H1 (cell line): Measurements from ENCODE around the gene BLVRA. TPM values are rescaled to one million over a fixed set of nuclear protein-coding genes. Genes with fewer than 3 reads are reported as not detected.

Experiments
- CTCF ChIA-PET: fragments of 300-600 bp; sonication (Branson Sonifier 250); formaldehyde crosslinking; loops from one replicate; lab custom pipeline; 2021; ENCODE audit not compliant: partially characterized antibody; lab: Charles Lee
- POLR2A ChIA-PET: fragments of 300-600 bp; sonication (Branson Sonifier 250); formaldehyde crosslinking; loops from one replicate; lab custom pipeline; 2021; ENCODE audit warnings: inconsistent platforms; ENCODE audit not compliant: partially characterized antibody; lab: Charles Lee
- DNase-seq, 2 experiments: peaks; one replicate each; pipeline versions ENCODE4 v3.0.0 to v3.0.0-alpha.2; 2010 to 2022; ENCODE audit warnings: low spot score in 2 of 2, low read depth in 1 of 2, mixed read lengths in 1 of 2
- FAIRE-seq: peaks from 2 replicates; lab custom pipeline; 2011; peaks lifted over from hg19 to GRCh38; lab: Jason Lieb, UNC
- H2AFZ ChIP-seq: 2 replicates; pipeline ENCODE4 v1.8.1; 2012; ENCODE audit warnings: low read length, inconsistent platforms
- H2AK5ac ChIP-seq: 2 replicates; pipeline ENCODE4 v1.6.1; 2013; ENCODE audit warnings: low read depth, low read length
- H2BK120ac ChIP-seq: replicated peaks from 2 replicates; pipeline ENCODE3; 2013; ENCODE audit warnings: low read depth, low read length, inconsistent platforms
- H2BK12ac ChIP-seq: 2 replicates; pipeline ENCODE4 v1.6.1; 2013; ENCODE audit warnings: low read depth, low read length
- H2BK15ac ChIP-seq: 2 replicates; pipeline ENCODE4 v1.6.1; 2013; ENCODE audit warnings: low read length
- H2BK20ac ChIP-seq: 2 replicates; pipeline ENCODE4 v1.6.1; 2013; ENCODE audit warnings: low read length
- H2BK5ac ChIP-seq: 2 replicates; pipeline ENCODE4 v1.6.1; 2013; ENCODE audit warnings: low read depth, low read length
- H3K14ac ChIP-seq: 2 replicates; pipeline ENCODE4 v1.6.1; 2013; ENCODE audit warnings: inconsistent platforms; ENCODE audit not compliant: insufficient read length
- H3K18ac ChIP-seq: 2 replicates; pipeline ENCODE4 v1.6.1; 2013; ENCODE audit warnings: low read length; ENCODE audit errors: extremely low read depth
- H3K23ac ChIP-seq: 2 replicates; pipeline ENCODE4 v1.6.1; 2013; ENCODE audit warnings: inconsistent platforms; ENCODE audit not compliant: insufficient read length
- H3K23me2 ChIP-seq: 2 replicates; pipeline ENCODE4 v1.6.1; 2013; ENCODE audit warnings: low read depth, low read length
- H3K27ac ChIP-seq: 2 replicates; pipeline ENCODE4 v1.6.1; 2011; ENCODE audit warnings: low read depth, low read length, inconsistent platforms
- H3K27me3 ChIP-seq, 4 experiments: replicated peaks in 1 of 4; 1 replicate in 1 of 4; 2 replicates in 3 of 4; pipeline versions ENCODE4 v1.6.1 to v1.8.1; 2011 to 2013; ENCODE audit warnings: low read length in 3 of 4, mild to moderate bottlenecking in 3 of 4, inconsistent platforms in 2 of 4, mixed read lengths in 2 of 4, moderate library complexity in 1 of 4; ENCODE audit not compliant: control insufficient read depth in 3 of 4, insufficient read depth in 3 of 4; ENCODE audit errors: extremely low read depth in 1 of 4
- H3K36me3 ChIP-seq, 4 experiments: 2 replicates each; pipeline versions ENCODE4 v1.6.1 to v1.8.1; 2011 to 2013; ENCODE audit warnings: mild to moderate bottlenecking in 4 of 4, low read length in 3 of 4, moderate library complexity in 2 of 4, control low read depth in 1 of 4, inconsistent platforms in 1 of 4; ENCODE audit not compliant: insufficient read depth in 4 of 4, control insufficient read depth in 2 of 4
- H3K4ac ChIP-seq: replicated peaks from 2 replicates; pipeline ENCODE3; 2013; ENCODE audit warnings: low read length, low read depth, mixed read lengths, inconsistent platforms; ENCODE audit not compliant: insufficient read length
- H3K4me1 ChIP-seq, 4 experiments: replicated peaks in 1 of 4; 1 replicate in 1 of 4; 2 replicates in 3 of 4; pipeline versions ENCODE4 v1.6.1 to v1.8.1; 2011 to 2013; ENCODE audit warnings: low read length in 3 of 4, inconsistent platforms in 2 of 4, mixed read lengths in 1 of 4; ENCODE audit not compliant: insufficient read depth in 4 of 4, control insufficient read depth in 3 of 4
- H3K4me2 ChIP-seq, 2 experiments: 2 replicates each; pipeline versions ENCODE4 v1.6.1 to v1.8.1; 2011 to 2013; ENCODE audit warnings: low read depth in 2 of 2, low read length in 2 of 2, control low read depth in 1 of 2, inconsistent platforms in 1 of 2, mild to moderate bottlenecking in 1 of 2; ENCODE audit not compliant: insufficient read depth in 1 of 2
- H3K4me3 ChIP-seq, 4 experiments: fragments of 200-600, 300-600 bp in 1 of 4; sonication (generic), shearing (Covaris generic), sonication (Bioruptor Twin) in 1 of 4; 2 replicates each; pipeline versions ENCODE4 v1.5.1 to v1.8.1; 2011 to 2016; ENCODE audit warnings: low read length in 4 of 4, low read depth in 3 of 4, control low read depth in 2 of 4, inconsistent platforms in 2 of 4, mild to moderate bottlenecking in 2 of 4, mixed read lengths in 1 of 4, moderate library complexity in 1 of 4; ENCODE audit not compliant: insufficient read depth in 2 of 4; ENCODE audit errors: extremely low read depth in 1 of 4
- H3K56ac ChIP-seq: replicated peaks from 2 replicates; pipeline ENCODE3; 2013; ENCODE audit warnings: low read depth, mild to moderate bottlenecking, mixed read lengths, low read length, inconsistent platforms; ENCODE audit not compliant: insufficient read length
- H3K79me1 ChIP-seq: 2 replicates; pipeline ENCODE4 v1.6.1; 2013; ENCODE audit warnings: low read depth, low read length, control low read depth
- H3K79me2 ChIP-seq, 2 experiments: 2 replicates each; pipeline versions ENCODE4 v1.6.1 to v1.8.1; 2012 to 2013; ENCODE audit warnings: low read length in 2 of 2, mild to moderate bottlenecking in 2 of 2, inconsistent platforms in 1 of 2; ENCODE audit not compliant: insufficient read depth in 2 of 2, control insufficient read depth in 1 of 2
- H3K9ac ChIP-seq, 4 experiments: replicated peaks in 1 of 4; 1 replicate in 1 of 4; 2 replicates in 3 of 4; pipeline versions ENCODE4 v1.6.1 to v1.8.1; 2011 to 2013; ENCODE audit warnings: low read depth in 3 of 4, low read length in 3 of 4, control low read depth in 2 of 4, mild to moderate bottlenecking in 2 of 4, moderate library complexity in 2 of 4, inconsistent platforms in 1 of 4; ENCODE audit errors: extremely low read depth in 1 of 4
- H3K9me3 ChIP-seq, 2 experiments: 2 replicates each; pipeline versions ENCODE4 v1.6.1 to v1.8.1; 2012 to 2013; ENCODE audit warnings: mild to moderate bottlenecking in 2 of 2, moderate library complexity in 2 of 2, control low read depth in 1 of 2, inconsistent platforms in 1 of 2, low read depth in 1 of 2, low read length in 1 of 2, mixed read lengths in 1 of 2; ENCODE audit not compliant: insufficient read depth in 2 of 2
- H4K20me1 ChIP-seq, 2 experiments: replicated peaks in 1 of 2; 2 replicates each; pipeline versions ENCODE3 to v1.8.1; 2011 to 2013; ENCODE audit warnings: inconsistent platforms in 2 of 2, low read length in 2 of 2, mild to moderate bottlenecking in 1 of 2; ENCODE audit not compliant: insufficient read depth in 2 of 2, control insufficient read depth in 1 of 2
- H4K5ac ChIP-seq: 2 replicates; pipeline ENCODE4 v1.6.1; 2013; ENCODE audit warnings: low read length, low read depth, mixed read lengths, inconsistent platforms; ENCODE audit not compliant: insufficient read length
- H4K8ac ChIP-seq: 2 replicates; pipeline ENCODE4 v1.8.0; 2013; ENCODE audit warnings: mild to moderate bottlenecking, moderate library complexity, low read length, inconsistent platforms; ENCODE audit not compliant: insufficient read depth; ENCODE audit errors: extremely low read depth
- H4K91ac ChIP-seq: replicated peaks from 2 replicates; pipeline ENCODE3; 2013; ENCODE audit warnings: low read length, mixed read lengths, inconsistent platforms; ENCODE audit not compliant: insufficient read length
- CHD1 ChIP-seq: IDR thresholded peaks from 2 replicates; pipeline ENCODE4 v1.6.1; 2012; ENCODE audit warnings: low read depth, low read length, improper control_type of control experiment
- CTBP2 ChIP-seq: IDR thresholded peaks from 2 replicates; pipeline ENCODE4 v1.7.0; 2011; ENCODE audit warnings: borderline replicate concordance, mild to moderate bottlenecking, moderate library complexity, mixed read lengths, low read length; ENCODE audit not compliant: insufficient read depth, insufficient read length
- EGR1 ChIP-seq: IDR thresholded peaks from 2 replicates; pipeline ENCODE4 v1.6.1; 2011; ENCODE audit warnings: low read depth, low read length, borderline replicate concordance
- HDAC2 ChIP-seq, 2 experiments: fragments of 300-600 bp in 1 of 2; sonication (generic) in 1 of 2; IDR thresholded peaks; 2 replicates each; pipeline ENCODE4 v1.6.1; 2011 to 2012; ENCODE audit warnings: low read depth in 2 of 2, low read length in 2 of 2, mild to moderate bottlenecking in 2 of 2, moderate library complexity in 2 of 2, borderline replicate concordance in 1 of 2, inconsistent platforms in 1 of 2
- KDM5A ChIP-seq: fragments of 200-600 bp; IDR thresholded peaks from 2 replicates; pipeline ENCODE4 v1.7.1; 2012; ENCODE audit warnings: mild to moderate bottlenecking, low read length, inconsistent platforms, mixed read lengths
- RAD21 ChIP-seq, 2 experiments: IDR thresholded peaks in 1 of 2; conservative IDR thresholded peaks in 1 of 2; 2 replicates each; pipeline ENCODE4 v1.6.1; 2011; ENCODE audit warnings: low read depth in 2 of 2, low read length in 2 of 2, improper control_type of control experiment in 1 of 2, inconsistent platforms in 1 of 2, mild to moderate bottlenecking in 1 of 2, moderate library complexity in 1 of 2
- RBBP5 ChIP-seq: IDR thresholded peaks from 2 replicates; pipeline ENCODE4 v1.7.1; 2012; ENCODE audit warnings: low read depth, mild to moderate bottlenecking, inconsistent platforms, low read length, moderate library complexity, borderline replicate concordance
- RNF2 ChIP-seq: fragments of 200-900, 300-1000 bp; sonication (generic); IDR thresholded peaks from 2 replicates; pipeline ENCODE4 v1.7.1; 2016; ENCODE audit warnings: borderline replicate concordance, low read depth, mild to moderate bottlenecking, antibody characterized with exemption, low read length; ENCODE audit not compliant: poor library complexity, severe bottlenecking; ENCODE audit errors: missing control alignments
- SIX5 ChIP-seq: IDR thresholded peaks from 2 replicates; pipeline ENCODE4 v1.6.1; 2011; ENCODE audit warnings: mild to moderate bottlenecking, low read depth, low read length
- SRF ChIP-seq: IDR thresholded peaks from 2 replicates; pipeline ENCODE4 v1.6.1; 2011; ENCODE audit warnings: mild to moderate bottlenecking, low read depth, low read length, moderate library complexity
- ZNF274 ChIP-seq: IDR thresholded peaks from 2 replicates; pipeline ENCODE4 v1.7.0; 2012; ENCODE audit warnings: low read length, borderline replicate concordance; ENCODE audit errors: extremely low read depth
- WGBS, 2 experiments: shearing (Covaris generic) in 1 of 2; methylation state at CpG; one replicate each; pipeline versions ENCODE4 v1.1.6 to v1.1.7; 2013 to 2015; ENCODE audit warnings: low lambda C conversion rate in 2 of 2, mixed read lengths in 2 of 2, inconsistent platforms in 1 of 2, low coverage in 1 of 2, missing lambda C conversion rate in 1 of 2; ENCODE audit not compliant: insufficient replicate concordance in 2 of 2, insufficient coverage in 1 of 2, insufficient read length in 1 of 2; ENCODE audit errors: extremely low coverage in 1 of 2, missing lambda C conversion rate in 1 of 2; 5-methylcytosine and 5-hydroxymethylcytosine counted together
- polyA plus RNA-seq, 7 experiments: library from polyadenylated mRNA; depleted of rRNA in 3 of 7; stranded (reverse) in 5 of 7; unstranded in 2 of 7; fragments of >200 nt in 5 of 7; fragments of 200-250 nt in 2 of 7; gene quantifications; 1 replicate in 5 of 7; 2 replicates in 1 of 7; 4 replicates in 1 of 7; pipeline versions ENCODE4 v1.2.1 to v1.2.3, GENCODE V29; 2011 to 2013; ENCODE audit warnings: missing spikeins in 2 of 7, mixed read lengths in 2 of 7
- total RNA-seq: library from RNA; stranded (reverse); fragmentation: NEBNext Ultra II Directional; extraction: Animal tissue kit (Norgen Biotek cat#: 25700); gene quantifications from 2 replicates; pipeline ENCODE4 v1.2.1, GENCODE V29; 2021
- TF ChIP-seq, protein P1 (sequence below): IDR thresholded peaks from 2 replicates; pipeline ENCODE4 v1.6.1; 2011; ENCODE audit warnings: low read length, improper control_type of control experiment

The BLVRA gene
- total and polyA plus RNA-seq, 2 of the 8 experiments (the other 6 are each of a cell fraction or from before 2014, with no cell fraction given) = 16.1 to 37.1 TPM

DNA sequence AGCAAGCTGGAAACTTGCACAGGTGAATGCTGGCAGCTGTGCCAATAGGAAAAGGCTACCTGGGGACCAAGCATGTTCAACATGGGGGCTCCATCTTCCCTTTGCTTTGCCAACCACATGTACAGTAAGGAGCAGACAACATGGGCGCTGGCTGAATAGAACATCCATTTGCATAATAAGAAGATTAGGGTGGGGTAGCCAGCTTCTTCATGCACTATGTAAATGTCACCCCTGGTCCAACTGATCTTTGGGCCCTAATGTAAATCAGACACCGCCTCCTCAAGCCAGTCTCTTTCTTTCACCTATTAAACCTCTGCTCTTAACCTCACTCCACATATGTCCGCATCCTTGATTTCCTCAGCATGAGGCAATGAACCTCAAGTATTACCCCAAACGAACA lies 84.8 kb downstream of the BLVRA start:
- H2BK5ac ChIP-seq = no peak overlapping the region
- TF ChIP-seq CTBP2 (no peak), HDAC2 (IDR thresholded peaks at IDR 0.05; ENCODE audit: borderline replicate concordance in 1 of 2, low read depth in 2 of 2, low read length in 2 of 2) (no peak), RAD21 (IDR thresholded peaks at IDR 0.05 in 1 of 2, conservative IDR thresholded peaks at IDR 0.05 in 1 of 2; ENCODE audit: low read depth in 2 of 2, low read length in 2 of 2) (no peak), EGR1 (no peak), ZNF274 (no peak), KDM5A (no peak), SIX5 (no peak), SRF (no peak), CHD1 (no peak), RNF2 (no peak), RBBP5 (no peak)
- TF ChIP-seq, protein P1, sequence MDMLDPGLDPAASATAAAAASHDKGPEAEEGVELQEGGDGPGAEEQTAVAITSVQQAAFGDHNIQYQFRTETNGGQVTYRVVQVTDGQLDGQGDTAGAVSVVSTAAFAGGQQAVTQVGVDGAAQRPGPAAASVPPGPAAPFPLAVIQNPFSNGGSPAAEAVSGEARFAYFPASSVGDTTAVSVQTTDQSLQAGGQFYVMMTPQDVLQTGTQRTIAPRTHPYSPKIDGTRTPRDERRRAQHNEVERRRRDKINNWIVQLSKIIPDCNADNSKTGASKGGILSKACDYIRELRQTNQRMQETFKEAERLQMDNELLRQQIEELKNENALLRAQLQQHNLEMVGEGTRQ = no peak

More for the DNA sequence above, 84.8 kb downstream of the BLVRA start:
- DNase-seq = no peak
- 85% methylated on average over 4 of the region's 4 CpGs; no CpG with 5 or more reads in 1 of the 2 experiments for WGBS, 2 experiments
- H2BK12ac ChIP-seq = no peak overlapping the region
- no peak overlapping the region for H4K5ac ChIP-seq
- H4K20me1 ChIP-seq = no peaks in the 10 kb centered on the region
- peaks cover 0 to 8% (median 3%) of the 10 kb centered on the region in 4 experiments; a peak in 3 of 7 replicates for H3K4me1 ChIP-seq
- CTCF ChIA-PET = interaction anchor here (0.6 to 1.3 kb wide), 8 partner anchors 15 to 585 kb away, joined by 3 to 5 read pairs (median 3); no protein-coding TSS in a partner anchor
- H3K56ac ChIP-seq = no peak overlapping the region
- POLR2A ChIA-PET = interaction anchor here (0.6 to 1.6 kb wide), 3 partner anchors 111 to 196 kb away, joined by 3 read pairs; no protein-coding TSS in a partner anchor
- no peak overlapping the region for H4K91ac ChIP-seq
- H3K23ac ChIP-seq = no peak overlapping the region
- H2AFZ ChIP-seq = no peak overlapping the region
- H2BK15ac ChIP-seq = no peak overlapping the region
- no peak for FAIRE-seq
- no peak overlapping the region for H2BK120ac ChIP-seq
- no peak overlapping the region for H3K4me2 ChIP-seq
- H2AK5ac ChIP-seq = no peak overlapping the region
- no peak overlapping the region for H3K14ac ChIP-seq
- no peak overlapping the region for H4K8ac ChIP-seq
- H3K23me2 ChIP-seq = no peaks in the 10 kb centered on the region
- no peak overlapping the region for H3K4ac ChIP-seq
- no peaks in the 10 kb centered on the region for H3K79me1 ChIP-seq
- no peaks in the 10 kb centered on the region for H3K36me3 ChIP-seq
- no peaks in the 10 kb centered on the region for H3K79me2 ChIP-seq
- H3K27me3 ChIP-seq = no peaks in the 10 kb centered on the region
- H3K4me3 ChIP-seq = no peak overlapping the region
- no peak overlapping the region for H3K27ac ChIP-seq
- no peak overlapping the region for H3K9ac ChIP-seq
- no peak overlapping the region for H3K18ac ChIP-seq
- H3K9me3 ChIP-seq = no peaks in the 10 kb centered on the region
- H2BK20ac ChIP-seq = no peak overlapping the region
